Type B pancreatic cell (in vitro differentiated cells): ENCODE results near the gene SPTB. TPM values are rescaled to one million over a fixed set of nuclear protein-coding genes. Genes with fewer than 3 reads are reported as not detected.
"Not testable (repeated sequence)": the region's sequence is repeated elsewhere in the genome, so short reads cannot be mapped to it uniquely, and the experiment has no call there.

Experiments
- DNase-seq: peaks from one replicate; pipeline ENCODE4 v3.0.0; 2021; ENCODE audit warnings: mixed read lengths; ENCODE audit not compliant: unreplicated experiment; ENCODE audit errors: extremely low spot score
- H3K27ac Mint-ChIP-seq: 2 replicates; pipeline ENCODE4 v1.8.0; 2021; ENCODE audit warnings: mild to moderate bottlenecking, mixed read lengths
- H3K27me3 Mint-ChIP-seq: 2 replicates; pipeline ENCODE4 v1.8.0; 2021; ENCODE audit warnings: mixed read lengths
- H3K36me3 Mint-ChIP-seq: 2 replicates; pipeline ENCODE4 v1.8.0; 2021; ENCODE audit warnings: mixed read lengths
- H3K4me1 Mint-ChIP-seq: one replicate; pipeline ENCODE4 v1.8.0; 2021; ENCODE audit warnings: mixed read lengths; ENCODE audit not compliant: unreplicated experiment
- H3K4me3 Mint-ChIP-seq: 2 replicates; pipeline ENCODE4 v1.8.0; 2021; ENCODE audit warnings: mild to moderate bottlenecking, mixed read lengths
- H3K9me3 Mint-ChIP-seq: 2 replicates; pipeline ENCODE4 v1.8.0; 2021; ENCODE audit warnings: mixed read lengths
- CTCF ChIP-seq: fragments of 200-600 bp; sonication (generic); conservative IDR thresholded peaks from 2 replicates; pipeline ENCODE4 v1.5.0; 2021; ENCODE audit warnings: antibody characterized with exemption, mild to moderate bottlenecking
- total RNA-seq: library from RNA; stranded (reverse); gene quantifications from 2 replicates; pipeline ENCODE4 v1.2.1, GENCODE V29; 2021; ENCODE audit warnings: low replicate concordance

Gene SPTB
- total RNA-seq, 1 donor from 2014 or later = 3.8 TPM

- Mint-ChIP-seq H3K27ac (no peak overlapping the region), H3K36me3 (no peaks in the 10 kb centered on the region), H3K4me3 (no peak overlapping the region), H3K4me1 (peaks cover 5% of the 10 kb centered on the region), H3K9me3 (no peaks in the 10 kb centered on the region), H3K27me3 (no peaks in the 10 kb centered on the region)
- TF ChIP-seq CTCF = no peak
- DNase-seq = no peak
Observed at GRCh38 chr14:64807551-64807950, 72.2 kb downstream of the SPTB start.

GRCh38 chr14:64806862-64807495, 72.7 kb downstream of the SPTB start:
- no peak for DNase-seq
- no peaks in the 10 kb centered on the region for H3K36me3 Mint-ChIP-seq
- H3K9me3 Mint-ChIP-seq = no peaks in the 10 kb centered on the region
- H3K27me3 Mint-ChIP-seq = no peaks in the 10 kb centered on the region
- no peak overlapping the region for H3K4me3 Mint-ChIP-seq
- no peak for TF ChIP-seq CTCF
- peaks cover 5% of the 10 kb centered on the region for H3K4me1 Mint-ChIP-seq
- peak overlapping the region; percentile 21 for H3K27ac Mint-ChIP-seq

DNA sequence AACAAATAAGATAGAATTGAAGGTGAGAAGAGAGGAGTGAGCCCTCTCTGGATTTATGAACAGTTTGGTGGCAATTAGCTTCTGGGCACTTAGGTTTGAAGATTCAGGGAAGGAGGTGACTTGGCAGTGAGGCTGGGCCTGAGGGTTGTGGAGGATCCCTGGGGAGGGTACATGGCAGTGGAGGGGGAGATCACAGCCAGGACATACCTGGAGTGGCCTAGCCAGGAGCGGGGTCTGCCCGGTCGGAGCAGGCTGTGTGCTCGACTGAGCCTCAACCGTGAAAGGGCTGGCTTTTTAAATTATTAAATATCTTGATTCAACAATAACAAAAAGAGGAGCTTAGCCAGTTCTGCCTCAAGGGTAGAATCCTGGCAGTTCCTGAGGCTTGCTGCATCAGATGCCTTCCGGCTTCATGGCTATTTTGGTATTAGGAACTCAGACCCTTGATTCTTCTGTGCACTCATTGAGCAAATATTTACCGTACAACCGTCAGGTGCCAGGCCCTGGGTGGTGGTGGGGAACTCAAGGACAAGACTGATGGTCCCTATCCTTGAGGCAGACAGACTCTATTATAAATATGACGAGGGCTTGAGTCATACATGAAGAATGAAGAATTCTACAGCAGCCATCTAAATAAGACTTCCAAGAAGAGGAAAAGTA, 73.4 kb downstream of the SPTB start:
- no peak overlapping the region for H3K4me3 Mint-ChIP-seq
- no peaks in the 10 kb centered on the region for H3K27me3 Mint-ChIP-seq
- peaks cover 5% of the 10 kb centered on the region for H3K4me1 Mint-ChIP-seq
- peak overlapping the region; percentile 21 for H3K27ac Mint-ChIP-seq
- no peaks in the 10 kb centered on the region for H3K9me3 Mint-ChIP-seq
- no peak for TF ChIP-seq CTCF
- no peak for DNase-seq
- H3K36me3 Mint-ChIP-seq = no peaks in the 10 kb centered on the region

DNA sequence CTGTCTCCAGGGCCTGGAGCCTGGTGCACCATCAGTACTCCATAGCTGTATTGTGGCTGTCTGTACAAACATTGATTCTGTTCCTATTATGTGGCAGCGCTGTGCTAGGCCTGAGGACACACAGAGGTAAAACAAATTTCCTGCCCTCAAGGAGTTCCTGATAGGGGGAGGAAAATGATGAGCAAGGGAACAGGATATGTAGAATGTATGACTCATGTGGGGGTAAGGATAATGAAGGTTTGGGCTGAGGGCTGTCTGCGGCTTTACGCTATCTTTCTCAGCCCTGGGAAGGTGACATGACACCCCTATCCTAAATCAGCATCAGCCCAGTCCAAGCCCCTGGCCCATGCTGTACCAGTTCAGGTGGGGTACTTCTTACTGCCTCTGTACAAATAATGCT, 74.1 kb downstream of the SPTB start:
- H3K4me1 Mint-ChIP-seq, H3K9me3 Mint-ChIP-seq, DNase-seq, H3K27me3 Mint-ChIP-seq, H3K36me3 Mint-ChIP-seq, H3K27ac Mint-ChIP-seq, H3K4me3 Mint-ChIP-seq: not testable (repeated sequence)

DNA sequence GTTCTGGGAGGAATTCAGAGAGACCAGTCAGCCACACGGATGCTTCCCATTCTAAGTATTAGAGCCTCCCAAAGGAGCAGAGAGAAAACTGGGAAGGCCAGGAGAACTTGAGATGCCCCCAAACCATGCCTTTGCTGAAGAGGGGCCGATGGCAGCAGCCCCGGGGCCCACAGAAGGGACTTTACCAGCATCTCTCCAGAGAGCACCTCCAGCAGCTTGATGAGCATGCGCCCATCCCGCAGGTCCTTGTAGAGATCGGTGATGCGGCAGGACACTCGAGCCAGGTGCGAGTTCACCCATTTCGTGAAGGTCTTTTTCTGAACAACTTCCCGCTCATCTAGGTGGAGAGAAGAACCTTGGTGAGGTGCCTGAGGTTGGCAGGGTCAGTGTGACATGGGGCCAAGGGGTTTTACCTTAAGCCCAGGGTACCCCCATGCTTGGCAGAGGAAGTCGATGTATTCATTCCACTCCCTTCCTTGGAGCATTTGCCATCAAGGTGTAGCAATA, 74.9 kb downstream of the SPTB start:
- no peaks in the 10 kb centered on the region for H3K9me3 Mint-ChIP-seq
- H3K4me3 Mint-ChIP-seq = no peak overlapping the region
- no peaks in the 10 kb centered on the region for H3K27me3 Mint-ChIP-seq
- no peak for TF ChIP-seq CTCF
- no peaks in the 10 kb centered on the region for H3K36me3 Mint-ChIP-seq
- no peak for DNase-seq
- no peak overlapping the region for H3K27ac Mint-ChIP-seq
- H3K4me1 Mint-ChIP-seq = peaks cover 5% of the 10 kb centered on the region

GRCh38 chr14:64801800-64802199, 77.9 kb downstream of the SPTB start:
- peak; percentile 64 for TF ChIP-seq CTCF
- Mint-ChIP-seq H3K4me1 (peaks cover 4% of the 10 kb centered on the region), H3K36me3 (no peaks in the 10 kb centered on the region), H3K4me3 (no peak overlapping the region), H3K9me3 (no peaks in the 10 kb centered on the region), H3K27me3 (no peaks in the 10 kb centered on the region), H3K27ac (no peak overlapping the region)
- no peak for DNase-seq
